ENCODE measurements around the gene HOXB9.

The HOXB9 gene

DNA sequence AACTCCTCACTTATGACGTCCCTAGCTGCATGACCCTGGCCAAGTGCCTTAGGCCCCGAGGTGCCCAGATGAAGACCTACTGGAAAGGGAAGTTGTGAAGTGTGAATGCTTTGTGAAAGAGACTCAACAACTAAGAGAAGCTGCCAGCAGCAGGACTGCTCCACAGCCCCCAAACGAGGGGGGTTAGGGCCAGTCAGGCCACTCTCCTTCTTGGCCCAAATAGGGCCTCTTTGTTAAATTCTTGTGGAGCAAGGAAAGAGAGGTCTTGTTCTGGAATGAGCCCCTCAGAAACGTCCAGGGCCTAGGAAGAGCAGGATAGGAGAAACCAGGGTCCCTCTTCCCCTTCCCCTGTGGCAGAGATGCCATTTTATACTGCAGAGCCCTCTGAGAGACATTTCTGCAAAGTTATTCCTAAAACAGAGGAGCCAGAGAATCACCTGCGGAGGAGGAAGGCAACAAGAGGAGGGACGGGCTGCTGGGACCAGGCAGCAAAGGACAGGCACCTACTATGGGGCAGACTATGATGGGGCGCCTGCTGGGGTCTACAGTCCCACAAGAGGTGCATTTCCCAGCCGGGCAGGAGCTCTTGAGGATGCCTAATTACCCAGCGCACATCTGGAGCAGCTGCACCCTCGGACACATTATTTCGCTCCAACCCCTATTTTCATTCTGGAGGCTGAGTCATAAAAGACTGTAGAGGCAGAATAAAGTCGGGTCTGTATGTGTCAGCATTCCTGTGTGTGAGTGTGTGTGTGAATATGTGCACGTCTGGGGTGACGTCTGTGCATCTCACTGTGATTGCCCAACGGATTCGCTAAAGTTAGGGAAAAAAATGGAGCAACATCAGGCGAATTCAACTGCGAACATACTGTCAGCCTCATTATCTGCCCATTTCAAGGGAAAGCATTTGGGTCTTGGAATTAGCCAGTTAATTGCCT, 11.4 kb upstream of the HOXB9 start:
- DNase-seq: no peak

DNA sequence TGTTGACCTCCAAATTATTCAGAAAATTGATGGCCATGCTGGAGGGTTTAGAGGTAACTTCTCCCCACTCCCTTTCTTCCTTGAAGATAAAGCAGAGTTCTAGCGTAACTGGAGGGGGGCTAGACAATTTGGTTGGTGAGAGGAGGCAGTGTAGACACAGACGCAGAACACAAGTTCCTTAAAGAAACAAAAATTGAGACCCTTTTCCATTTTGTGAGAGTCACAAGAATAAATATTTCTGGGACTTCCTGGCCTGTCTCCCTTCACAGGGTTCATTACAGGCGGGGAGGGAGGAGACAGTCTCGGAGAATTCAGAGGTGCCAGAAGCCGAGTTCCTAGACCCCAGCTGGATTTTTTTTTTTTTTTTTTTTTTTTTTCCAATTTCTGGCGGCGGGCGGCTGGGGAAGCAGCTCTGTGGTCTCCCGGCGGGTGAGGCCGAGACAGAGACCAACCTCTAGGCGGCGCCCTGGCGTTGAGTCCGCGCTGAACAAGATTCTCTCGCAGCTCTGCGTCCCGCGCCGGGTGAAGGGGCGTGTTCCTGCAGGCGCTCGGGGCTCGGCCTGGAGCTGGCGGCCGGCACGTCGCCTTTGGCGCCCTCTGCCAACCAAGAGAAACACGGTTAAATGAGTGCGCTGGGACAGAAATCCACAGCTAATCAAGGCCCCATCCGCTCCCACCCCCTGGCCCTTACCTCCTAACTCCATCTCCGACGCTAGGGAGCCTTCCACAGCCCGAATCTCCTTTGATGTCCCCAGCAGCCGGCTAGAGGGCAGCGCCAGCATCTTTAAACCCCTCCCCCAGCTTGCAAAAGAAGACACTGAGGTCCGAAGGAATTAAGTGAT, 10.2 kb upstream of the HOXB9 start:
- DNase-seq: peak; percentile 91

DNA sequence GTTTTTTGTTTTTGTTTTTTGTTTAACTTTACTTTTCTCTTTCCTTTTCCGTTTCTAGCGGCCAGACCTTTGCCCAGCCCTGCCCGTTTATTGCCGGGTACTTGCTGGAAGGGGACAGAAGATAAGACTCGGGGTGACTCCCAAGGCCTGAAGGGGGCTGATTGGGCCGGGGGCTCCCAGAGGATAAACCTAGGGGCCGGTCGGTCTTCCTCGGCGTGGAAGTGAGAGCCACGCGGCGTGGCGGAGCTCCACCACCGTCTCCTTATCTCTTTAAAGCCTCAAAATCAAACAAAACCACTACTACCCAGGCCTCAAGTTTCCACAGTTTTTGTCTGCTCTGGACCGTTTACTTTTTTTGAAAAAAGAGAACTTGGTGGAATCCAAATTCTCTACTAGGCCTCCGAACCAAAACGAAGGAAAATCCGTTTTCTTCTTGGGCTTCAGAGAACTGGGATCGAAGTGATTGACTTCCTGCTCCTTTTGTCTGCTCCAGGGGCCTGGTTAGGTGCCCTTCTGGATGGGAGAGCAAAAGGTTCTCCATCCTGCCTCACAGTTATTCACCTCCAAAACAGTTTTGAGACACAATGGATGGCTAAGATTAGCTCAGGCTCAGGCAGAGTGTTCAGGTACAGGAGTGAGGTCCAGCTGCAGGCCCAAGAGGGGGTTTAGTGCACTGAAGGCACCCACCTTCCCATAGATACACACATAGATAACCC, 8.5 kb upstream of the HOXB9 start:
- no peak for DNase-seq

DNA sequence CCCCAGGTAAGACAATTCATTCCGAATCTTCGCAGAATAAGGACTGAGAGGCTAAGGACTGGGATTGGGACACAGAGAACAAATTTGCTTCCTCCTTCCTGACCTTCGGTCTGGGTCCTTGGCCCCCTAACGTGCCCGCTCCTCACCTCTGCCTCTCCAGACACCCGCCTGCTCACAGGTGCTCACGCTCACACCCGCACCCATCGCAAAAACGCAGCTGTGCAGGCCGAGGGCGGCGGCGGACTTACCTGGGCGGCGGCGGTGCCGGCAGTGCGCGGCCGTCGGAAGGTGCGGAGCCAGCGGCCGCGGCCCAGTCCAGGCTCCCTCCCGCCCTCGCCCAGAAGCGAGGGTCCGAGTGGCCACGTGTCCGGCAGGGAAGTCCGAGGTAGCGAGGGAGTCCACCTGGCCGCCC, 7.1 kb upstream of the HOXB9 start:
- no peak for DNase-seq

DNA sequence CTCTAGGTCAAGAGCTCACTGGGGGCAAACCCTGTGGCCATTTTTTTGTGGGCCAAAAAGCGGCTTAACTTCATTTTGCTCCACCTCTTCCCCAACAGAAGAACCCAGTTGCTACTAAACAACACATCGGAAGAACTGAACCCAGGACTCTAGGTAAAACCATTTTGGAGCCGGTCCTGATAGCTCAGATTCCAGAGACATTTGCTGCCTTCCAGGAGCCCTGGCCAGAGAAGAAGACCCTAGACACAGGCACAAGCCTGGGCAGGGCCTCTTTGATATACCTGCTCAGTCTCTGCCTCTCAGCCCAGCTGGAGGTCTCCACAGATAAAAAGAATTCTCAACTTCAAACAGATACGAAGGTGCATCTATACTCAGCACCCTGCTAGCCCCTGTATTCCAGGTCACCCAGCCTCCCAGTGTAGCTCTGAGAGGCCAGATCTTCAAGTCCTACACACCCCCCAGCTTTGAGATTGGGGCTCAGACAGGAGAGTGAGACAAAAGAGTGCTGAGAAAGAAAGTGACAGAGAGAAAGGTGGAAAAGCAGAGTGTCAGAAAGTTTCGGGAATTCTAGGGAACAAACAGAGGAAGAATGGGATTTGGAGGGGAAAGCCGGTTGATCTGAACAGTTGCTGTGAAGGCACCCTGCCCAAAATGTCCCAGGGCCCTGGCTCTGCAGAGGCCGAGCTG, 6.6 kb upstream of the HOXB9 start:
- DNase-seq: no peak

DNA sequence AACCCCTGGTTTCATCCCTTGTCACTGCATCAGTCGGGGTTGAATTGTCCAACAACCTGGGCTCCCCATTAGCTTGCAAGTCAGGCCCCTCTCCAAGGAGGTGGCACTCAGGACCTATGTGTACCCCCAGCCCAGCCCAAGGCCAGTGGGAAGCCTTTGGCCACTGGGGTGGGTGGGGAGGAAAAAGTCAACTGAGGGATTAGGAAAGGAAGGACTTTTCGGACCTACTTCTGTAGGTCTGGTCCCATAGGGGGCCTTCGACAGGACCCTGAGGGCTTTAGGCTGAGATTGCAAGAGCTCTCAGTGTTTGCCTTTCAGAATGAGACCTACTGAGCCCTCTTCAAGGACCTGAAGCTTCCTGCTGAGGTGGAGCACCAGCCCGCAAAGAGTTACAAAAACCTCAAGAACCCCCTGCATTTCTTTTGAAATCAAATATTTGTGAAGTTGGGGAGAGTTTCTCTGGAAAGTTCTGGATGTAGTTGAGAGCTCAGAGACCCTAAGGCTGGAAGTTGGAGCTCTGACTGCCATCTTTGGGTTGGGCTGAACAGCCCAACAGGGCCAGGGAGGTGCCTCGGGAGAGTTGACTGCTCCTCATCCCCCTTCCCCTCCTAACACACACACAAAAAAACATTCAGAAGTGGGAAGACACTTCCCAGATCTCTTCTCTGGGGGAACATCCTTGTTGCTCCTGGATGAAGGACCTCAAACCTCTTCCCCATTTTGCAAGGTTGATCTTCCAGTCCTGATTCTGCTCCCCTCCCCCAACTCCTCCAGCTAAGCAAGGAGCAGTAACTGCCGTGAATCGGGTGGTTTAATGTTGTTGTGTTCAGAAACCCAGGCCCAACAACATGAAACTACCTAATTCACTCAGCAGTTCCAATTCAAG, 5.8 kb upstream of the HOXB9 start:
- DNase-seq: no peak

DNA sequence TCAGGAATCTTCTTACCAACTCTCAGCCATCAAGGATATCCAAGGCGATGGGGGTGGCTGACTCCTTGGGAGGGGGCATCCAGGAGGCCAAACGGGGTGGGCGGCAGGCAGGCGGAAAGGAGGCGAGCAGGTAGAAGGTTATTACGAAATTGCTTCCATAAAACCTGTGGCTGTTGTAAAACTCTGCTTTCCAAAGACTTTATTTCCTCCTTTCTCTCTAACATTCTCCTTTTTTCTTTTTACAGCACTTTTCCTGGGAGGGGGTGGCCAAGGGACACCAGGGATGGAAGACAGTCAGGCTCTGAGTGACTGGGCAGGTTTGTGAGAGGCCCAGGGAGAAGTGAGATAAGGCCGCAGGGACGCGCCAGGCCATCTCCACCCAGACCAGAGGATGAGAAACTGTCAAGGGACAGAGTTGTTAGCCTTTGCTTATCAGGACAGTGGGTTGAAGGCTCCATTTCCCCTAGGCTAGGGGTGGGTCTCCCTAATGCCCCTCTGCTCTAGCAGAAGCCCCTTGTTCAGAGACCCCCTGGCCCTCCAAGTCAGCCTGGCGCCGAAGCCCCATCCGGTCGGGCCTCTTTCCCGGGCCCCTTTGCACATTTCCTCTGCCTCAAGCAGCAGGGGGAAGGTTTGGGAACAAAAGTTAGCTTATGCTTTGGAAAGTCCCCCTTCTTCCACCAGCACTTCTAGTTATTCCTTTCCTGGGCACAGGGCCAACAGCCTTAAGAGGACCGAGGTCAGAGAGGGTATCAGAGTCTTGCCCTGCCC, 5.0 kb upstream of the HOXB9 start:
- peak; percentile 47 for DNase-seq

DNA sequence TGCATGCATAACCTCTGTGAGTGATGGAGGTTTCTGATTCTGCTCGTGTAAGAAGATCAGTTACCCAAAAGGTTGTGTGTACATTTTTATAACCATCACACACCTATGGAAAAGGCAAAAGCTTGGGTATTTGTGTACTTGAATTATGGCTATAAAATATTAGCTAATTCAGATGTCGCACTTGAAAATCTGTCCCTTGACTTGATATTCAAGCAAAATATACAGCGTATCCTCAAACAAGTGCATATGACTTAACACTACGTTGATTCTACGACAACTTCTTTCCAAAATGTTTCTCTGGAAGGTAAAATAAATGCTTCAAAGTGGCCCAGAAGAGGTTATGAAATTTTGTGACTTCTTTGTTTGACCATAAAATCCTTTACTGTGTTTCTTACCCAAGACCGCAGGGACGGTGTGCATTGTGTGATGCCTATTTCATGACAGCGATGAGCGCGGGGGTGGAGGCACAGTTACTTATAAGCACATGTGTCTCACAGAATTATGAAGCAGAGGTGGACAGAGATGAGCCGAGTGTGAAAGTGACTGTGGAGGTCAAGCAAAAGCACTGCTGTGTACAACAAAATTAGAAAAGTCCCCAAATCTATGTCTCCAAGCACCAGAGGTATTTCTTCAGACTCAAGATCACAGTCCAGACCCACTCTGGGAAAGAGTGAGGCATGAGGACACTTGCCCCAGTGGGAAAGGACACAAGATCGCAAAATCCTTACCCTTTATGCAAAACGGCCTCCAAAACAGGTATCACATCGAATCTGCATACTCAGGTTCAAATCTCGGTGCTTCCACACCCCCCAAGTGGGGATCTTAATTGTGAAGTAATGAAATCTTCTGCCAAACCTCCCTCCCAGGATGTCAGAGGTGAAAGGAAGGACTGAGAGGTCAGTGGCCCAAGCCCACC, 4.1 kb upstream of the HOXB9 start:
- no peak for DNase-seq

DNA sequence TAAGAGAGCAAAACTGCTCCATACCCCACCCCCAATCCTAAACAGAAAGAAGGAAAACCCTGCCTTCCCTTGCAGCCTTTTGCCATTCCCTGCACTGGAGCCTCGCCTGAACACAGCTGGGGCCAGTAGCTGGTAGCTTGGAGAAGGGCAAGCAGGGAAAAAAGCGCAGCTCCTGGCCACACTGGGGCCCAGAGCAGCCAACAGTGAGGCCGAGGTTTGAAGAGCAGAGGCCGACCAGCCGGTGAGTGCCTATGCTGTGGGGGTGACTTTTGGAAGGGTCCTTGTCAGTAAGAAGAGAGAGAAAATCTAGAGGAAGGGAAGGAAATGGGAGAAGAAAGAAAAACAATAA, 3.2 kb upstream of the HOXB9 start:
- no peak for DNase-seq

DNA sequence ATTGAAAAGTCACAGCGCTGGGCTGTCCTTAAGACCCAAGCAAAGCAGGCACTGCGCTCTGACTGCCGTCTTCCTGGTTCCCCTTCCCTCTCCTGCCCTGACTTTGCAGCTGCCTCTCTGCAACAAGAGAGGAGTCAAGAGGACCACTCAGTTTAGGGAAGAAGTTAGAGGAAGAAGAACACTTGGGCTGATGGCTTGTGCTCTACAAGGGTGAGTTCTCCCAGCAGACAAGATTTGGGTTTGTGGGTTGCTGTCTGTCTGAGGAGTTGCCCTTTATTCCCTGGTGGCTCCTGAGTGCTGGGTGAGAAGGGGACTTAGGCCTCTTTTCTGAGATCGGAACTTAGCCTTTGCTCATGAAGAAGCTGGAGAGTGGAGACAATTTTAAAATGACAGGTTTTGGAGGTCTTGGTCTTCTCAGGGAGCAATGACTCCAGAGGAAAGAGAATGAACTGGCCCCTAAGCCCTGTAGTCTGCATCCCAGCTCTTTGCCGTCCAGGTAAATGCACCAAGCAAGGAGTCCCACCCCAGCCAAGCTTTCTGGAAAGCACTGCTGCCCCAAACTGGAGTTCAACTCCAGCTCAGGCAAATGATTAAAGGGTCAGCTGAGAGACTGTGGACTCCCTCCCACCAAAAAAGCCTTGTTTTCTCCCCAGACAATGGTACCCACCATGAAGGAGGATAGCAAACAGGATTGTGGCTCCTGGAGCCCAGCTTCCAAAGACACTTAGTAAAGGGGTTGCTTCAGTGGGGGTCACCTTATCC, 2.7 kb upstream of the HOXB9 start:
- DNase-seq: no peak

DNA sequence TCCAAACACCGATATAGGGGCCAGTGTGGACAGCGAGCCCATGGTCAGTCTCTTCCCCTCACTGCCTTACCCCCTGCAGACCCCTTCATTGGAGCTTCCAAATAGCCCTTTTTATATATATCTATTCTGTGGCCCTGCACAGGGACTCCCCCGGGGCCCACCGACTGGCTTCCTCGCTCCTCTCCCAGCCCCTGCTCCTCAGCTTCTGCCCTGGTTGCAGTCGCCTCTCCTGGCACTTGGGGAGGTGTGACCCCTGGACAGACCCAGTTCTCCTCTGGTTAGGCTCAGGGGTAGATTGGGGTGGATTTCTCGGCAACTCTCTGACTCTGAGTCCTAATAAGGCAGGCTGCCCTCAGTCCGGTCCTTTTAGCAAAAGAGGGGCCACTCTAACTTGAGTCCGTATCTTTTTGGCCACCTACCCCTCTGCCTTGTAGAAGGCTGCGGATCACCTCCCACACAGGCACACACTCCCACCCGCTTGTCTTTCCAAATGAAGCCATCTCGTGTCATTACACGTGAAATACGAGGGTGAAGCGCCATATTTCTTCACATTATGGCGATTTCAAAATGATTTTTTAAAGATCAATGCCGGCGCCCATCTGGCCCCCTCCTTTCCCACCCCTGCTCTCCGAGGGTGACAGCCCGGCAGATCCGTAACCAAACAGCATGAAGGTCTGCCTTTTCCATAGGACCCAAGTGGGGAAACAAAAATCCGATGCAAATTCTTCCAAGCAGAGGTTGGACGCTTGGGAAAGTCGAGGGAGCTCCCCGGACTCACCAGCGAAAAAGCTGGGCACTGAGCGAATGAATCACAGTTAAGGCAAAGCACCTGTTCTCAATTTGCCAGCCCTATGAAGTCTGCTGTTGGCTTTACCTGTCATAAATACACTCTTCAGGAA, 1.7 kb upstream of the HOXB9 start:
- no peak for DNase-seq

DNA sequence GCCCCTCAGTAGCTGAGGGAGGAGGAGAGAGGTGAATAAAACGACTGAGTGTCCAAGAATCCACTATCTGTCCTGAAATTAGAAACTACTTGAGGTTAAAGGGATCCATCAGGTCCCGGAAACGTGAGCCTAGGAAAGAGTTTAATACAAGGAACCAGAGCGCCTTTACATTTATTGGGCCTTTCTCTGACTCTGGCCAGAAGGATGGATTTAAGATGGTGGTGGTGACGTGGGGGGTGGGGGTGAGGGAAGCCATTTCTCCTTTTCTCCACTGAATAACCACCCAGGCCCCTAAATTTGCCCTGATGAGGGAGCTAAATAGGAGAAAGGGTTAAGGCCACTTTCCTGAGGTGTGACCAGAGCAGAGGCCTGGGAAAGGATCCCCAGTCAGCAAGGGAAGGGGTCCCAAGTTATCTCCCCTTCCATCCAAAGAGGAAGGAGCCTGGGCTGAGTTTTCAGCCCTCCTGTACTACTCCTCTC, 1.0 kb upstream of the HOXB9 start:
- no peak for DNase-seq

DNA sequence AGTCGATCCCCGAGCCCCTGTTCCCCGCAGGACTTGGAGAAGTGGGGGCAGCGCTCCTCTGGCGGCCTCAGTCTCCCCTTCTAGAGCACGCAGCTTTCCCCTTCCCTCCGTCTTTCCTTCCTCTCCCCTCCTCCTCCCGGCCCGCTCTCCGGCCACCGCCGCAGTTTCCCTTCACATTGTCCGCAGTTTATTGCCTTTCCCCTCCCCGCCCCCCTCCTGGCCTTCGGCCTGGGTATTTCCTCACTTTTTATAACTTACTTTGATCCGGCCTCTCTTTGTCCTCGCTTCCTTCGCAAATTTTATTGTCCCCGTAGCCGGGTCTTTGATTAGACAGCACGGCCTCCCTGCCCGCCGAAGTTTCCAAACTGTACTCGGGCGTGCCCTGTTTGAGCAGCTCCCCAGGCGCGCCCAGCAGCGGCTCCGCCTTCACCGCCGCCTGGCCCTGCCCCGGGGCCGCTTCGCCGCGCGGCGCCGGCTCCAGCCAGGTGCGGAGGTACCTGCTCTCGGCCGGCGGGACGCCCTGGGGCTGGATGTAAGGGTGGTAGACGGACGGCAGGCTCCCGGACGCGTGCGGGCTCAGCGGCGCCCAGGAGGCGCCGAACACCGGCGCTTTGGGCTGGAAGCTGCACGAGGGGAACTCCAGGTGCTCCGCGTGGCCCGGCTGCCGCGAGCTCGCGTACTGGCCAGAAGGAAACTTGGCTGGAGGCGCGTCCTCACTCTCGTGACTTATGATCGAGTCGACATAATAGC, 488 bp downstream of the HOXB9 start:
- DNase-seq: peak; percentile 71

DNA sequence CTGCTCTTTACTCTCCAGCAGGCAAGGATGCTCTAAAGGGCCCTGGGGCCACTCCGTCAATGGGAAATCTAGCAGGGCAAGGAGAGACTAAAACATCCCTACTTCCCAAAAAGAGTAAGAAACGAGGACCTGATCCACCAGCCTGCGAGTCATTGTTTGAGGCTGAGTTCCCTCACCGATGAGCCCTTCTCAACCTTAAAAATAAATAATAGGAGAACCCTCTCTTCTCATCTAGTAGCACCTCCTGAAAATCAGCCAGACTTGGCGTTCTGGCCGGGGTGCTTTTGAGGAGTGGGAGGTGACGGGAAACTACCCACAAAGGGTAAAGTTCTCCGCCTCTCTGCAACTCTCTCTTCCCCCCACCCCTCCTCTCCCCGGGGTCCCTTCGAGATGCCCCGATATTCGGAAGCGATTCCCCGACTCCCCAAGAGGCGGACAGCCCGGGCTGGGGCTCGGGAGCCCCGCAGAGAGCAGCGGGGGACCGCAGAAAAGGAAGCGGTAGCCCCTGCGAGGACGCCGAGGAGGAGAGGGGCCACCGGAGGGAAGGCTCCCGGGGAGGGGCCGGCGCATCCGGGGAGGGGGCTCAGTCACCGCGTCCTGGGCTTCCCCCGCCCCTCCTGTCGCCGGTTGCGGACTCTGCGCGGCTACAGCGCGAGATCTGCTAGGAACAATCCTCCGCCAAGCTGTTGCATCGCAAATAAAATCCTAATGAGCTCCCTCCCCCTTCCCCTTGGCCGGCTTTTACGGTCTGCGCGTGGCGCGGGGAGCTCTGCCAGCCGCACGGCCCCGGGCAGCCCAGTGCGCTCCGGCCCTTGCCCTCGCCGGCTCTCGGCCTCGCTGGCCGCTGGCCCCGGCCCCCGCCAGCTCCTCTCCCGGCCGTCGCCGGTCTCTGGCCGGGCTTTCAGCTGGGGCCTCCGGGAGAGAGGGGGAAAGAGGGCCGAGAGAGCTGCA, 1.3 kb downstream of the HOXB9 start:
- no peak for DNase-seq

DNA sequence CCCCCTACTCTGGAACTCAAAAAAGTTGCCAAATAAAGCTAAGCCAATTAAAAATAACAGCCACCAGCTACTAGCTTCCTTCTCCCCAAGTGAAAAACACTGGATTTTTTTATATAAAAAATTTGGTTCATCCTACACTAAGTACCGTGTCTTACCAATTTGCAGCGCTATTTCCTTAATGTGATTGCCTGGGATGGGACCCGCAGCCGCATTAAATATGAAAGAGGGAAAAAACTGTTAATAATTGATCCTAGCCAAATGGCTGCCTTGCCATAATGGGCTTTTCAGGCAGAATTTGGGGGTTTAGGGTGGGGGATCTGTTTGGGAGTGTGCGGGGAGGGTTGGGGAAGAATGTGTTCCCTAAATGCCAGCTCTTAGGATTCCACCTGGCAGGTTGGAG, 2.0 kb downstream of the HOXB9 start:
- no peak for DNase-seq

DNA sequence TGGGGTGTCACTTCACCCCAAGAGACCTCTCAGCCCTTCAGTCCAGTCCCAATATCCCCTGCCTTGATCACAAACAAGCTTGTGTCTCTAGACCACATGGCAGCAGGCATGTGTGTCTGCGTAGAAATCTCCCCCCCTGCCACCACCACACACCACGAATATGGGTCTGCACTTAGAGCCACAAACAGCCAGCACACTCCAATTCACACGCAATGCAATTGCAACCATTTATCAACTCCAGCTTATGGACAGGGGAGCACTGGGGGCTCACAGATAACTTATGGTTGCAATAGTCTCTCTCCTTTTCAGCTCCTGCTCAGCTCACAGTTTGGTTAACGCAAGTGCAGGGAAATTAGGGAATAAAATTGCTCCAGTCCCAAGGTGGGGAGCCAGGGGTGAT, 2.6 kb downstream of the HOXB9 start:
- no peak for DNase-seq

Data from hematopoietic multipotent progenitor cell treated with erythropoietin and hydrocortisone succinate and interleukin-3 and kit ligand, for 6 days (in vitro differentiated cells).